IMR-90 (cell line): ENCODE results near the gene MRPS22. TPM values are rescaled to one million over a fixed set of nuclear protein-coding genes. Genes with fewer than 3 reads are reported as not detected.
A peak's percentile ranks its signal among the peaks of the same experiment; 100 is the strongest.

Experiments
- ATAC-seq: fragments of 200-7000 bp; cut with Tn5 transposase; 2 replicates; pipeline ENCODE4 v1.9.1; 2020; ENCODE audit warnings: low read depth, mild to moderate bottlenecking, moderate library complexity
- BruUV-seq: library from RNA; stranded (reverse); fragments of 400-500 nt; replicated peaks from 2 replicates; lab custom pipeline; 2021; lab: Mats Ljungman, UMichigan
- CTCF ChIA-PET: fragments of 300-600 bp; formaldehyde crosslinking; extraction: SDS; loops from one replicate; lab custom pipeline; 2021; ENCODE audit warnings: antibody characterized with exemption; lab: Yijun Ruan, JAX
- POLR2A ChIA-PET: fragments of 300-600 bp; sonication (Branson Sonifier 250); formaldehyde crosslinking; loops from one replicate; lab custom pipeline; 2022; ENCODE audit warnings: antibody characterized with exemption; ENCODE audit not compliant: unreplicated experiment; lab: Charles Lee
- DNase-seq: peaks from one replicate; pipeline ENCODE4 v3.0.0; 2013
- H2AFZ ChIP-seq: replicated peaks from 2 replicates; pipeline ENCODE3; 2013; ENCODE audit warnings: low read length, mild to moderate bottlenecking; ENCODE audit not compliant: poor library complexity
- H2AK5ac ChIP-seq: 2 replicates; pipeline ENCODE4 v1.6.1; 2013; ENCODE audit warnings: low read depth, low read length, inconsistent platforms
- H2AK9ac ChIP-seq: replicated peaks from 2 replicates; pipeline ENCODE3; 2013; ENCODE audit warnings: mild to moderate bottlenecking, low read depth, low read length, moderate library complexity; ENCODE audit not compliant: poor library complexity
- H2BK120ac ChIP-seq: 2 replicates; pipeline ENCODE4 v1.6.1; 2013; ENCODE audit warnings: low read depth, low read length, inconsistent platforms
- H2BK15ac ChIP-seq: 3 replicates; pipeline ENCODE4 v1.6.1; 2013; ENCODE audit warnings: low read depth, low read length, inconsistent platforms
- H2BK20ac ChIP-seq: 2 replicates; pipeline ENCODE4 v1.6.1; 2013; ENCODE audit warnings: low read depth, mild to moderate bottlenecking, inconsistent platforms, low read length, moderate library complexity
- H2BK5ac ChIP-seq: 2 replicates; pipeline ENCODE4 v1.6.1; 2013; ENCODE audit warnings: mild to moderate bottlenecking, low read depth, low read length, inconsistent platforms; ENCODE audit not compliant: poor library complexity, severe bottlenecking
- H3K14ac ChIP-seq: replicated peaks from 2 replicates; pipeline ENCODE4 v1.6.1; 2013; ENCODE audit warnings: low read depth, low read length, inconsistent platforms
- H3K18ac ChIP-seq: 2 replicates; pipeline ENCODE4 v1.6.1; 2013; ENCODE audit warnings: low read depth, low read length, control low read depth
- H3K23ac ChIP-seq: 2 replicates; pipeline ENCODE4 v1.6.1; 2013; ENCODE audit warnings: low read depth, low read length, inconsistent platforms
- H3K27ac ChIP-seq: 2 replicates; pipeline ENCODE4 v1.5.1; 2013; ENCODE audit warnings: mild to moderate bottlenecking, control low read depth, low read length; ENCODE audit not compliant: insufficient read depth
- H3K27me3 ChIP-seq: 2 replicates; pipeline ENCODE4 v1.6.1; 2013; ENCODE audit warnings: low read length; ENCODE audit not compliant: control insufficient read depth, insufficient read depth
- H3K36me3 ChIP-seq: 2 replicates; pipeline ENCODE4 v1.6.1; 2013; ENCODE audit warnings: low read length, mixed read lengths; ENCODE audit not compliant: control insufficient read depth, insufficient read depth
- H3K4ac ChIP-seq: 2 replicates; pipeline ENCODE4 v1.6.1; 2013; ENCODE audit warnings: low read depth, low read length, inconsistent platforms
- H3K4me1 ChIP-seq: 2 replicates; pipeline ENCODE4 v1.6.1; 2013; ENCODE audit warnings: low read length, mixed read lengths; ENCODE audit not compliant: control insufficient read depth, insufficient read depth
- H3K4me2 ChIP-seq: 2 replicates; pipeline ENCODE4 v1.6.1; 2013; ENCODE audit warnings: low read depth, mild to moderate bottlenecking, control low read depth, low read length, moderate library complexity
- H3K4me3 ChIP-seq: 2 replicates; pipeline ENCODE4 v1.5.1; 2013; ENCODE audit warnings: low read depth, mild to moderate bottlenecking, control low read depth, low read length, moderate library complexity; ENCODE audit not compliant: insufficient read depth
- H3K56ac ChIP-seq: 2 replicates; pipeline ENCODE4 v1.6.1; 2013; ENCODE audit warnings: low read length, inconsistent platforms; ENCODE audit not compliant: insufficient read depth; ENCODE audit errors: extremely low read depth
- H3K79me1 ChIP-seq, 2 experiments: 2 replicates each; pipeline ENCODE4 v1.6.1; 2013; ENCODE audit warnings: low read length in 2 of 2, inconsistent platforms in 1 of 2, low read depth in 1 of 2
- H3K9ac ChIP-seq: 2 replicates; pipeline ENCODE4 v1.6.1; 2013; ENCODE audit warnings: low read depth, low read length, control low read depth
- H3K9me1 ChIP-seq: 2 replicates; pipeline ENCODE4 v1.6.1; 2013; ENCODE audit warnings: low read length, inconsistent platforms; ENCODE audit not compliant: insufficient read depth
- H3K9me3 ChIP-seq: 2 replicates; pipeline ENCODE4 v1.6.1; 2013; ENCODE audit warnings: low read length; ENCODE audit not compliant: control insufficient read depth, insufficient read depth
- H4K20me1 ChIP-seq: 2 replicates; pipeline ENCODE4 v1.6.1; 2013; ENCODE audit warnings: low read length, inconsistent platforms; ENCODE audit not compliant: insufficient read depth
- H4K5ac ChIP-seq: 2 replicates; pipeline ENCODE4 v1.6.1; 2013; ENCODE audit warnings: mild to moderate bottlenecking, low read depth, low read length, control low read depth
- H4K8ac ChIP-seq, 2 experiments: 2 replicates each; pipeline ENCODE4 v1.6.1; 2013; ENCODE audit warnings: low read depth in 2 of 2, low read length in 2 of 2, control low read depth in 1 of 2, inconsistent platforms in 1 of 2
- H4K91ac ChIP-seq: 2 replicates; pipeline ENCODE4 v1.6.1; 2013; ENCODE audit warnings: low read depth, low read length, inconsistent platforms; ENCODE audit not compliant: insufficient read depth
- CEBPB ChIP-seq: IDR thresholded peaks from 2 replicates; pipeline ENCODE4 v1.6.1; 2012; ENCODE audit warnings: low read depth, low read length, improper control_type of control experiment
- FOS ChIP-seq: fragments of 150-350 bp; IDR thresholded peaks from 2 replicates; pipeline ENCODE4 v1.6.1; 2016; ENCODE audit warnings: low read depth, low read length
- MAFK ChIP-seq: IDR thresholded peaks from 2 replicates; pipeline ENCODE4 v1.6.1; 2012; ENCODE audit warnings: low read depth, low read length, improper control_type of control experiment
- MAZ ChIP-seq: IDR thresholded peaks from 2 replicates; pipeline ENCODE4 v1.6.1; 2012; ENCODE audit warnings: low read depth, mild to moderate bottlenecking, low read length, improper control_type of control experiment, moderate library complexity, borderline replicate concordance
- MXI1 ChIP-seq: IDR thresholded peaks from 2 replicates; pipeline ENCODE4 v1.6.1; 2012; ENCODE audit warnings: low read depth, mild to moderate bottlenecking, low read length, moderate library complexity, borderline replicate concordance
- NFE2L2 ChIP-seq: fragments of 150-350 bp; IDR thresholded peaks from 2 replicates; pipeline ENCODE4 v1.6.1; 2016; ENCODE audit warnings: low read depth, mild to moderate bottlenecking, low read length
- POLR2A ChIP-seq: IDR thresholded peaks from 2 replicates; pipeline ENCODE4 v1.6.1; 2012; ENCODE audit warnings: mild to moderate bottlenecking, low read depth, low read length
- RAD21 ChIP-seq: IDR thresholded peaks from 2 replicates; pipeline ENCODE4 v1.6.1; 2012; ENCODE audit warnings: low read length, improper control_type of control experiment
- RCOR1 ChIP-seq: IDR thresholded peaks from 2 replicates; pipeline ENCODE4 v1.6.1; 2012; ENCODE audit warnings: mild to moderate bottlenecking, low read length, improper control_type of control experiment; ENCODE audit not compliant: insufficient replicate concordance
- RFX5 ChIP-seq: IDR thresholded peaks from 2 replicates; pipeline ENCODE4 v1.8.0; 2012; ENCODE audit warnings: low read depth, mild to moderate bottlenecking, low read length, moderate library complexity
- SMC3 ChIP-seq: fragments of 150-350 bp; IDR thresholded peaks from 2 replicates; pipeline ENCODE4 v1.6.1; 2016; ENCODE audit warnings: low read depth, mild to moderate bottlenecking, antibody characterized with exemption, low read length, moderate library complexity
- WGBS, 2 experiments: methylation state at CpG; one replicate each; pipeline versions ENCODE4 v1.1.5 to v1.1.7; 2013; ENCODE audit warnings: missing lambda C conversion rate in 2 of 2; ENCODE audit not compliant: insufficient read length in 1 of 2; ENCODE audit errors: extremely low coverage in 2 of 2; 5-methylcytosine and 5-hydroxymethylcytosine counted together
- dilution Hi-C: fragments of 300-500 bp; cut with HindIII; formaldehyde crosslinking; loops from one replicate; pipeline ENCODE4 v1.14.3; 2018; ENCODE audit warnings: low sequenced_read_pairs; ENCODE audit not compliant: unreplicated experiment
- in situ Hi-C: fragments of 300-500 bp; cut with MboI; formaldehyde crosslinking; loops from 3 replicates; pipeline ENCODE4 v1.14.3; 2019; ENCODE audit warnings: low sequenced_read_pairs, inconsistent platforms, mixed read lengths
- intact Hi-C: fragments of 100-400 bp; cut with micrococcal nuclease; formaldehyde crosslinking; loops from 2 replicates; pipeline ENCODE4 v1.10.0; 2022
- polyA plus RNA-seq, 3 experiments: library from polyadenylated mRNA; depleted of rRNA; stranded (reverse); fragments of >200 nt; gene quantifications; 2 replicates each; pipeline ENCODE4 v1.2.3, GENCODE V29; 2012; ENCODE audit warnings: low replicate concordance in 1 of 3
- total RNA-seq: library from RNA; depleted of rRNA; stranded (reverse); fragments of >200 nt; gene quantifications from 2 replicates; pipeline ENCODE4 v1.2.3, GENCODE V29; 2012
- TF ChIP-seq, protein P1 (sequence below): fragments of 150-350 bp; IDR thresholded peaks from 2 replicates; pipeline ENCODE4 v1.6.1; 2017; ENCODE audit warnings: mild to moderate bottlenecking, antibody characterized with exemption, low read length, low read depth

The MRPS22 gene
- total and polyA plus RNA-seq, 2 of the 4 experiments (the other 2 are of a cell fraction) = 54.5 to 72.4 TPM

DNA sequence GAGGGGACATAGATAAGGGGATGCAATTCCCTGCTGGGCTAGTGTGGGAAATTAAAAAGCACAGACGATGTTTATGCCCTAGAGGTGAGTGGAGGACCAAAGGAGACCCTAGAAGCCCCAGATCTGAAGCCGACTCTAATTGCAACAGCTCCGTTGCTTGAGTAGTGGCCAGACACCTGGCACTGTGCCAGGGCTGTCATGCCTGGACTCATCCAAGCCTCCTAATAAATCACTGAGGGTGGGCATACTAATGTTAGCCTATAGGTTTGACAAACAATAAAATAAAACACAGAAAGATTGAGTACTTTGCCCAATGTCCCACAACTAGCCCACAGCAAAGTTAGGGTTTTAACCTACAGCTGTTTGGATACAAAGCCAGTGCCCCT lies 25.4 kb upstream of the MRPS22 start:
- Histone ChIP-seq H3K36me3 (no peaks in the 10 kb centered on the region), H4K91ac (no peak overlapping the region), H3K9me1 (peaks cover 2% of the 10 kb centered on the region; the same call in 1 of the 2 replicates), H2BK20ac (no peak overlapping the region), H3K56ac (no peak overlapping the region), H4K8ac (no peak overlapping the region), H3K18ac (no peak overlapping the region), H2BK5ac (no peak overlapping the region), H3K4me1 (no peaks in the 10 kb centered on the region), H3K14ac (no peak overlapping the region), H3K27me3 (peaks cover 3% of the 10 kb centered on the region), H4K20me1 (no peaks in the 10 kb centered on the region), H2BK120ac (0 out of 2 replicates have a peak overlapping the region, but pooled peaks have one; percentile 27), H2AK9ac (no peak overlapping the region), H3K4ac (no peak overlapping the region), H2AFZ (no peak overlapping the region), H2AK5ac (no peak overlapping the region), H3K4me3 (no peak overlapping the region), H3K23ac (no peak overlapping the region), H4K5ac (no peak overlapping the region), H3K79me1 (no peaks in the 10 kb centered on the region), H3K27ac (no peak overlapping the region), H3K9ac (no peak overlapping the region), H2BK15ac (no peak overlapping the region), H3K9me3 (no peaks in the 10 kb centered on the region), H3K4me2 (no peak overlapping the region)
- no peak for TF ChIP-seq POLR2A
- no peak for TF ChIP-seq RFX5
- no peak for TF ChIP-seq RAD21
- no peak for TF ChIP-seq RCOR1
- TF ChIP-seq NFE2L2 = no peak
- TF ChIP-seq, protein P1, sequence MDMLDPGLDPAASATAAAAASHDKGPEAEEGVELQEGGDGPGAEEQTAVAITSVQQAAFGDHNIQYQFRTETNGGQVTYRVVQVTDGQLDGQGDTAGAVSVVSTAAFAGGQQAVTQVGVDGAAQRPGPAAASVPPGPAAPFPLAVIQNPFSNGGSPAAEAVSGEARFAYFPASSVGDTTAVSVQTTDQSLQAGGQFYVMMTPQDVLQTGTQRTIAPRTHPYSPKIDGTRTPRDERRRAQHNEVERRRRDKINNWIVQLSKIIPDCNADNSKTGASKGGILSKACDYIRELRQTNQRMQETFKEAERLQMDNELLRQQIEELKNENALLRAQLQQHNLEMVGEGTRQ = no peak
- TF ChIP-seq MAZ = no peak
- TF ChIP-seq SMC3 = no peak
- no peak for TF ChIP-seq MAFK
- TF ChIP-seq CEBPB = no peak
- TF ChIP-seq FOS = no peak
- TF ChIP-seq MXI1 = no peak
- CTCF ChIA-PET = interaction anchor here (1.4 to 3.0 kb wide), 3 partner anchors 10 to 206 kb away, joined by 3 to 11 read pairs (median 8); no protein-coding TSS in a partner anchor
- no TSS peak for BruUV-seq
- POLR2A ChIA-PET = interaction anchor here (0.8 kb wide), 1 partner anchor 18 kb away, joined by 3 read pairs; no protein-coding TSS in a partner anchor
- in situ Hi-C loops = loop anchor here (10.0 kb wide), 1 partner anchor 194 kb away; no protein-coding TSS in a partner anchor
- dilution Hi-C loops = no loop called here
- intact Hi-C loops = no loop called here
- no CpG with 5 or more reads among the region's 3 CpGs for WGBS, 2 experiments
- DNase-seq (no peak), ATAC-seq (no peak)
